Activated T-cell treated with anti-CD3 and anti-CD28 coated beads, Interleukin-2, amount 50 U/mL, for 72 hours (primary cell): ENCODE data around the gene IL5. TPM values are rescaled to one million over a fixed set of nuclear protein-coding genes. Genes with fewer than 3 reads are reported as not detected.
A peak's percentile ranks its signal among the peaks of the same experiment; 100 is the strongest.

Experiments
- ATAC-seq, 2 donors: fragments of 150-1000 bp; cut with Tn5 transposase; replicated peaks in 1 of 2; 2 replicates each; pipeline ENCODE4 v1.10.0; 2021; ENCODE audit warnings: moderate library complexity in 2 of 2, mild to moderate bottlenecking in 1 of 2
- DNase-seq, 2 donors: peaks; one replicate each; pipeline ENCODE4 v3.0.0; 2021 to 2022; ENCODE audit warnings: mixed read lengths in 1 of 2
- H3K27ac Mint-ChIP-seq: one replicate; pipeline ENCODE4 v1.8.0; 2022; ENCODE audit warnings: mild to moderate bottlenecking, moderate library complexity, mixed read lengths
- H3K27me3 Mint-ChIP-seq: one replicate; pipeline ENCODE4 v1.8.0; 2022; ENCODE audit warnings: low read depth, mixed read lengths
- H3K36me3 Mint-ChIP-seq, 2 donors: one replicate each; pipeline ENCODE4 v1.8.0; 2022; ENCODE audit warnings: mixed read lengths in 2 of 2, mild to moderate bottlenecking in 1 of 2; ENCODE audit not compliant: insufficient read depth in 2 of 2
- H3K4me1 Mint-ChIP-seq: one replicate; pipeline ENCODE4 v1.8.0; 2022; ENCODE audit warnings: low read depth, mixed read lengths
- H3K4me3 Mint-ChIP-seq, 2 donors: one replicate each; pipeline ENCODE4 v1.8.0; 2022; ENCODE audit warnings: mild to moderate bottlenecking in 2 of 2, mixed read lengths in 2 of 2, moderate library complexity in 2 of 2
- H3K9me3 Mint-ChIP-seq, 2 donors: one replicate each; pipeline ENCODE4 v1.8.0; 2022; ENCODE audit warnings: mixed read lengths in 2 of 2
- total RNA-seq, 2 donors: library from RNA; stranded (reverse); gene quantifications; one replicate each; pipeline ENCODE4 v1.2.3, GENCODE V29; 2022

Gene IL5
- total RNA-seq, 2 donors from 2014 or later = 1.3 to 2.1 TPM

GRCh38 chr5:132500931-132501628 is 42.2 kb downstream of the IL5 start:
- ATAC-seq = peak; percentile 49 to 50
- Mint-ChIP-seq H3K9me3 (no peaks in the 10 kb centered on the region), H3K36me3 (no peaks in the 10 kb centered on the region), H3K4me1 (peaks cover 48% of the 10 kb centered on the region), H3K27ac (no peak overlapping the region), H3K27me3 (peaks cover 14% of the 10 kb centered on the region), H3K4me3 (no peak overlapping the region)
- DNase-seq = peak; percentile 80 to 84

GRCh38 chr5:132500244-132500930 is 42.9 kb downstream of the IL5 start:
- no peak overlapping the region for H3K27ac Mint-ChIP-seq
- H3K4me3 Mint-ChIP-seq = no peak overlapping the region
- H3K27me3 Mint-ChIP-seq = peaks cover 10% of the 10 kb centered on the region
- no peaks in the 10 kb centered on the region for H3K9me3 Mint-ChIP-seq
- peaks cover 45% of the 10 kb centered on the region for H3K4me1 Mint-ChIP-seq
- no peaks in the 10 kb centered on the region for H3K36me3 Mint-ChIP-seq
- ATAC-seq (no peak), DNase-seq (no peak)

- no peak overlapping the region for H3K27ac Mint-ChIP-seq
- ATAC-seq (no peak), DNase-seq (peak in 1 of 2 donors; percentile 11)
- peaks cover 53% of the 10 kb centered on the region for H3K4me1 Mint-ChIP-seq
- H3K4me3 Mint-ChIP-seq = no peak overlapping the region
- H3K9me3 Mint-ChIP-seq = no peaks in the 10 kb centered on the region
- H3K27me3 Mint-ChIP-seq = peaks cover 10% of the 10 kb centered on the region
- H3K36me3 Mint-ChIP-seq = no peaks in the 10 kb centered on the region
Observed at GRCh38 chr5:132499440-132500243, 43.7 kb downstream of the IL5 start.

- Mint-ChIP-seq H3K4me1 (peaks cover 62% of the 10 kb centered on the region), H3K9me3 (no peaks in the 10 kb centered on the region), H3K27ac (no peak overlapping the region), H3K27me3 (peaks cover 10% of the 10 kb centered on the region), H3K4me3 (no peak overlapping the region), H3K36me3 (no peaks in the 10 kb centered on the region)
- DNase-seq (no peak), ATAC-seq (no peak)
Observed at GRCh38 chr5:132498686-132499271, 44.5 kb downstream of the IL5 start.

- ATAC-seq (no peak), DNase-seq (peak in 1 of 2 donors; percentile 16)
- Mint-ChIP-seq H3K4me1 (peaks cover 68% of the 10 kb centered on the region), H3K27ac (peak overlapping the region; percentile 18), H3K4me3 (no peak overlapping the region), H3K9me3 (no peaks in the 10 kb centered on the region), H3K36me3 (no peaks in the 10 kb centered on the region), H3K27me3 (peaks cover 3% of the 10 kb centered on the region)
Observed at GRCh38 chr5:132498152-132498551, 45.2 kb downstream of the IL5 start.

GRCh38 chr5:132497488-132497997 is 45.8 kb downstream of the IL5 start:
- DNase-seq = no peak
- H3K36me3 Mint-ChIP-seq = no peaks in the 10 kb centered on the region

GRCh38 chr5:132496631-132497487 is 46.5 kb downstream of the IL5 start:
- no peaks in the 10 kb centered on the region for H3K27me3 Mint-ChIP-seq
- H3K4me1 Mint-ChIP-seq = peaks cover 80% of the 10 kb centered on the region
- peak overlapping the region; percentile 90 for H3K27ac Mint-ChIP-seq
- no peaks in the 10 kb centered on the region for H3K9me3 Mint-ChIP-seq
- DNase-seq (peak; percentile 74 to 76), ATAC-seq (peak; percentile 8 to 25)
- peak overlapping the region; percentile 86 to 93 for H3K4me3 Mint-ChIP-seq
- no peaks in the 10 kb centered on the region for H3K36me3 Mint-ChIP-seq

More at GRCh38 chr5:132497488-132497997, 45.8 kb downstream of the IL5 start:
- Mint-ChIP-seq H3K9me3 (no peaks in the 10 kb centered on the region), H3K4me1 (peaks cover 73% of the 10 kb centered on the region), H3K4me3 (peak overlapping the region; percentile 86 to 93), H3K27ac (peak overlapping the region; percentile 90), H3K27me3 (no peaks in the 10 kb centered on the region)
- no peak for ATAC-seq

- H3K9me3 Mint-ChIP-seq = no peaks in the 10 kb centered on the region
- H3K4me1 Mint-ChIP-seq = peaks cover 84% of the 10 kb centered on the region
- ATAC-seq (peak; percentile 54 to 59), DNase-seq (peak; percentile 91 to 93)
- H3K36me3 Mint-ChIP-seq = no peaks in the 10 kb centered on the region
- H3K27ac Mint-ChIP-seq = peak overlapping the region; percentile 82
- peak overlapping the region; percentile 86 to 93 for H3K4me3 Mint-ChIP-seq
- no peaks in the 10 kb centered on the region for H3K27me3 Mint-ChIP-seq
Observed at GRCh38 chr5:132496191-132496630, 47.1 kb downstream of the IL5 start.

- DNase-seq (peak; percentile 84 to 90), ATAC-seq (peak; percentile 44 to 56)
- Mint-ChIP-seq H3K27ac (peak overlapping the region; percentile 90), H3K36me3 (no peaks in the 10 kb centered on the region), H3K9me3 (no peaks in the 10 kb centered on the region), H3K27me3 (no peaks in the 10 kb centered on the region), H3K4me3 (peak overlapping the region; percentile 86 to 93), H3K4me1 (peaks cover 81% of the 10 kb centered on the region)
Observed at GRCh38 chr5:132495667-132496190, 47.6 kb downstream of the IL5 start.

GRCh38 chr5:132493821-132494220 is 49.5 kb downstream of the IL5 start:
- ATAC-seq = no peak
- DNase-seq = no peak
- no peaks in the 10 kb centered on the region for H3K27me3 Mint-ChIP-seq
- peak overlapping the region; percentile 71 to 93 for H3K4me3 Mint-ChIP-seq
- H3K4me1 Mint-ChIP-seq = peaks cover 69% of the 10 kb centered on the region
- peaks cover 10 to 12% of the 10 kb centered on the region in 2 donors for H3K36me3 Mint-ChIP-seq
- peak overlapping the region; percentile 90 for H3K27ac Mint-ChIP-seq
- H3K9me3 Mint-ChIP-seq = no peaks in the 10 kb centered on the region

- H3K4me3 Mint-ChIP-seq = peak overlapping the region in 1 of 2 donors; percentile 71
- DNase-seq = no peak
- H3K4me1 Mint-ChIP-seq = peaks cover 69% of the 10 kb centered on the region
- peaks cover 13 to 14% of the 10 kb centered on the region in 2 donors for H3K36me3 Mint-ChIP-seq
- H3K27me3 Mint-ChIP-seq = no peaks in the 10 kb centered on the region
- peak overlapping the region; percentile 90 for H3K27ac Mint-ChIP-seq
- H3K9me3 Mint-ChIP-seq = no peaks in the 10 kb centered on the region
- no peak for ATAC-seq
Observed at GRCh38 chr5:132493241-132493640, 50.1 kb downstream of the IL5 start.
